K562 (cell line): ENCODE data around the gene CNNM3.

Source experiments
- EP300 ChIP-seq: IDR thresholded peaks from 2 replicates; pipeline ENCODE4 v1.6.1; 2012; ENCODE audit warnings: low read length, improper control_type of control experiment
- EZH2 ChIP-seq: IDR thresholded peaks from 2 replicates; pipeline ENCODE4 v1.6.1; 2012; ENCODE audit warnings: low read depth, mild to moderate bottlenecking, inconsistent platforms, low read length, borderline replicate concordance
- FOXM1 ChIP-seq, 2 experiments: fragments of 450-650 bp in 1 of 2; sonication (generic) in 1 of 2; formaldehyde crosslinking in 1 of 2; IDR thresholded peaks; 2 replicates each; pipeline versions ENCODE4 v1.6.1 to v1.9.0; 2017 to 2022; ENCODE audit warnings: low read depth in 2 of 2, mild to moderate bottlenecking in 2 of 2, missing genetic modification reagents in 1 of 2, moderate library complexity in 1 of 2
- HDGF ChIP-seq: fragments of 450-650 bp; IDR thresholded peaks from 2 replicates; pipeline ENCODE4 v1.6.1; 2016
- JUND ChIP-seq, 2 experiments: IDR thresholded peaks; 2 replicates in 1 of 2; 3 replicates in 1 of 2; pipeline ENCODE4 v1.6.1; 2011; ENCODE audit warnings: borderline replicate concordance in 2 of 2, low read depth in 2 of 2, low read length in 2 of 2, improper control_type of control experiment in 1 of 2, missing biosample characterization in 1 of 2, missing genetic modification characterization in 1 of 2, missing genetic modification reagents in 1 of 2
- KDM5B ChIP-seq: fragments of 200-600 bp; sonication (generic); IDR thresholded peaks from 2 replicates; pipeline ENCODE4 v1.6.1; 2012; ENCODE audit warnings: low read depth, mild to moderate bottlenecking, moderate library complexity, low read length, control low read depth, inconsistent platforms; ENCODE audit not compliant: insufficient replicate concordance
- RAD21 ChIP-seq, 2 experiments: fragments of 250-450 bp in 1 of 2; fragments of 450-650 bp in 1 of 2; sonication (Bioruptor Pico) in 1 of 2; formaldehyde crosslinking in 1 of 2; IDR thresholded peaks in 1 of 2; conservative IDR thresholded peaks in 1 of 2; 2 replicates each; pipeline versions ENCODE4 v1.4.0 to v1.8.0; 2020 to 2022; ENCODE audit warnings: mild to moderate bottlenecking in 2 of 2, moderate library complexity in 1 of 2
- TEAD4 ChIP-seq, 2 experiments: sonication (generic) in 1 of 2; formaldehyde crosslinking in 1 of 2; IDR thresholded peaks; 2 replicates each; pipeline versions ENCODE4 v1.6.1 to v1.8.0; 2012 to 2022; ENCODE audit warnings: borderline replicate concordance in 1 of 2, inconsistent platforms in 1 of 2, low read length in 1 of 2, mild to moderate bottlenecking in 1 of 2, missing genetic modification reagents in 1 of 2
- ZBED1 ChIP-seq: IDR thresholded peaks from 2 replicates; pipeline ENCODE4 v1.6.1; 2014
- ZFP36 ChIP-seq: fragments of 150-350 bp; IDR thresholded peaks from 2 replicates; pipeline ENCODE4 v1.6.1; 2018; ENCODE audit warnings: low read length, low read depth; ENCODE audit not compliant: partially characterized antibody
- ZNF274 ChIP-seq: IDR thresholded peaks from 2 replicates; pipeline ENCODE4 v1.6.1; 2011; ENCODE audit warnings: low read depth, mild to moderate bottlenecking, low read length, moderate library complexity, borderline replicate concordance
- ZNF766 ChIP-seq: fragments of 200-800 bp; sonication (Bioruptor generic); conservative IDR thresholded peaks from 2 replicates; pipeline ENCODE4 v1.6.1; 2016; ENCODE audit warnings: missing genetic modification characterization, missing compliant biosample characterization
- TF ChIP-seq, protein P1 (sequence below), 3 experiments: IDR thresholded peaks in 2 of 3; conservative IDR thresholded peaks in 1 of 3; 2 replicates each; pipeline ENCODE4 v1.5.1; 2011 to 2012; ENCODE audit warnings: low read length in 3 of 3, mild to moderate bottlenecking in 3 of 3, control low read depth in 2 of 3, improper control_type of control experiment in 1 of 3, inconsistent platforms in 1 of 3, low read depth in 1 of 3, mixed read lengths in 1 of 3, moderate library complexity in 1 of 3; ENCODE audit not compliant: insufficient read depth in 2 of 3
- TF ChIP-seq, protein P2 (sequence below): sonication (generic); formaldehyde crosslinking; IDR thresholded peaks from 2 replicates; pipeline ENCODE4 v1.8.1; 2022; ENCODE audit warnings: missing genetic modification reagents

DNA sequence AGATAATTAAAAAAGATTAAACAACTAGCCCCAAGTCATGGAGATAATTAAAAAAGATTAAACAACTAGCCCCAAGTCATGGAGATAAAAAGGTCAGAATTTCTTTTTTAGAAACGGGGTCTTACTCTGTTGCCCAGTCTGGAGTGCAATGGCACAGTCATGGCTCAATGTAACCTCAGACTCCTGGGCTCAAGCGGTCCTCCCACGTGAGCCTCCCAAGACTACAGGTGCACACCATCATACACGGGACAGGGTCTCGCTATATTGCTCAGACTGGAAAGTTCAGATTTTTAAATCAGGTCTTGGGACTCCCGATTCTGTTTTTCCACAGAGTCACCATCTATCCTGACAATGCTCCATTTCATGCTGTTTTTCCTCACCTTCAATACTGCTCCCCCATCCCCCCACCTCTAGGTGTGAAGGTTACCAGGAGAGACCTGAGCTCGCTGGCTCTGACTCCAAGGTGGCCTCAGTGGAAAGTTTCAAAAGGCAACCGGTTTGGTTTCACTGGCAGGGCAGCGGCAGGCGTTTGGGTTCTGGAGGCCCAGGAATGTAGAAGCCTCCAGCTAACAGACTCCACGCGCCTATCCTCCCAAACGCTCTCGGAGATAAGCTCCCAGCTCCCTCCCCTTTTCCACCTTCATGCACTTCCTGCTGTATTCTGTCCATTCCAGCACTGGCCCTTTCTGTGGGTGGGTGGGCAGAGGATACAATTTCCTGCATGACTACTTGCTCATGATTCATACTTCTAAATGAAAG is 56.7 kb downstream of the CNNM3 start:
- TF ChIP-seq FOXM1 (IDR thresholded peaks at IDR 0.05; ENCODE audit: low read depth): no peak
- no peak for TF ChIP-seq FOXM1 (CRISPR knock-in tag; IDR thresholded peaks at IDR 0.05; ENCODE audit: low read depth)
- no peak for TF ChIP-seq RAD21 (CRISPR knock-in tag; conservative IDR thresholded peaks at IDR 0.05 in 1 of 2, IDR thresholded peaks at IDR 0.05 in 1 of 2)
- TF ChIP-seq EP300: no peak
- TF ChIP-seq ZNF766 (CRISPR knock-in tag): no peak
- no peak; the same call in 1 of the 2 replicates for TF ChIP-seq JUND (IDR thresholded peaks at IDR 0.05; ENCODE audit: borderline replicate concordance, low read depth, low read length)
- TF ChIP-seq JUND (tag; IDR thresholded peaks at IDR 0.05; ENCODE audit: borderline replicate concordance, low read depth, low read length): no peak
- peak; percentile 22; the same call in 1 of the 2 replicates for TF ChIP-seq TEAD4 (IDR thresholded peaks at IDR 0.05; ENCODE audit: low read length)
- TF ChIP-seq TEAD4 (CRISPR knock-in tag; IDR thresholded peaks at IDR 0.05; ENCODE audit: borderline replicate concordance): no peak
- TF ChIP-seq ZBED1: no peak
- no peak for TF ChIP-seq ZNF274
- TF ChIP-seq, protein P1, sequence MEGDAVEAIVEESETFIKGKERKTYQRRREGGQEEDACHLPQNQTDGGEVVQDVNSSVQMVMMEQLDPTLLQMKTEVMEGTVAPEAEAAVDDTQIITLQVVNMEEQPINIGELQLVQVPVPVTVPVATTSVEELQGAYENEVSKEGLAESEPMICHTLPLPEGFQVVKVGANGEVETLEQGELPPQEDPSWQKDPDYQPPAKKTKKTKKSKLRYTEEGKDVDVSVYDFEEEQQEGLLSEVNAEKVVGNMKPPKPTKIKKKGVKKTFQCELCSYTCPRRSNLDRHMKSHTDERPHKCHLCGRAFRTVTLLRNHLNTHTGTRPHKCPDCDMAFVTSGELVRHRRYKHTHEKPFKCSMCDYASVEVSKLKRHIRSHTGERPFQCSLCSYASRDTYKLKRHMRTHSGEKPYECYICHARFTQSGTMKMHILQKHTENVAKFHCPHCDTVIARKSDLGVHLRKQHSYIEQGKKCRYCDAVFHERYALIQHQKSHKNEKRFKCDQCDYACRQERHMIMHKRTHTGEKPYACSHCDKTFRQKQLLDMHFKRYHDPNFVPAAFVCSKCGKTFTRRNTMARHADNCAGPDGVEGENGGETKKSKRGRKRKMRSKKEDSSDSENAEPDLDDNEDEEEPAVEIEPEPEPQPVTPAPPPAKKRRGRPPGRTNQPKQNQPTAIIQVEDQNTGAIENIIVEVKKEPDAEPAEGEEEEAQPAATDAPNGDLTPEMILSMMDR (IDR thresholded peaks at IDR 0.05 in 2 of 3, conservative IDR thresholded peaks at IDR 0.05 in 1 of 3; ENCODE audit: insufficient read depth in 2 of 3, low read depth in 1 of 3, low read length in 3 of 3): no peak
- no peak for TF ChIP-seq ZFP36
- TF ChIP-seq KDM5B: peak; percentile 51
- no peak for TF ChIP-seq EZH2
- TF ChIP-seq, protein P2, sequence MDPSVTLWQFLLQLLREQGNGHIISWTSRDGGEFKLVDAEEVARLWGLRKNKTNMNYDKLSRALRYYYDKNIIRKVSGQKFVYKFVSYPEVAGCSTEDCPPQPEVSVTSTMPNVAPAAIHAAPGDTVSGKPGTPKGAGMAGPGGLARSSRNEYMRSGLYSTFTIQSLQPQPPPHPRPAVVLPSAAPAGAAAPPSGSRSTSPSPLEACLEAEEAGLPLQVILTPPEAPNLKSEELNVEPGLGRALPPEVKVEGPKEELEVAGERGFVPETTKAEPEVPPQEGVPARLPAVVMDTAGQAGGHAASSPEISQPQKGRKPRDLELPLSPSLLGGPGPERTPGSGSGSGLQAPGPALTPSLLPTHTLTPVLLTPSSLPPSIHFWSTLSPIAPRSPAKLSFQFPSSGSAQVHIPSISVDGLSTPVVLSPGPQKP: no peak
- no peak for TF ChIP-seq HDGF
